RWPE2 (cell line): ENCODE data around the gene HPN.

Source experiments
- ATAC-seq: fragments of 200-7000 bp; cut with Tn5 transposase; 3 replicates; pipeline ENCODE4 v1.9.1; 2021; ENCODE audit warnings: low read depth
- DNase-seq: peaks from one replicate; pipeline ENCODE4 v3.0.0-alpha.2; 2020; ENCODE audit warnings: low spot score
- H3K27ac ChIP-seq: fragments of 450-650 bp; 2 replicates; pipeline ENCODE4 v1.5.1; 2017; ENCODE audit warnings: mild to moderate bottlenecking; ENCODE audit not compliant: poor library complexity, severe bottlenecking
- H3K27me3 ChIP-seq: fragments of 250-450 bp; sonication (Bioruptor Pico); 2 replicates; pipeline ENCODE4 v1.5.1; 2021; ENCODE audit warnings: mild to moderate bottlenecking, moderate library complexity; ENCODE audit not compliant: insufficient read depth, poor library complexity, severe bottlenecking
- H3K36me3 ChIP-seq: fragments of 250-450 bp; sonication (Bioruptor Pico); 2 replicates; pipeline ENCODE4 v1.5.1; 2020; ENCODE audit warnings: low read depth, mild to moderate bottlenecking, moderate library complexity
- H3K4me1 ChIP-seq: fragments of 250-450 bp; sonication (Bioruptor Pico); 2 replicates; pipeline ENCODE4 v1.5.1; 2021; ENCODE audit warnings: mild to moderate bottlenecking, moderate library complexity; ENCODE audit not compliant: insufficient read depth, poor library complexity, severe bottlenecking
- H3K4me3 ChIP-seq: fragments of 250-450 bp; sonication (Bioruptor Pico); 2 replicates; pipeline ENCODE4 v1.5.1; 2021; ENCODE audit warnings: mild to moderate bottlenecking, moderate library complexity; ENCODE audit not compliant: severe bottlenecking
- H3K9me3 ChIP-seq: fragments of 250-450 bp; sonication (Bioruptor Pico); 2 replicates; pipeline ENCODE4 v1.5.1; 2021; ENCODE audit warnings: mild to moderate bottlenecking, moderate library complexity; ENCODE audit not compliant: severe bottlenecking
- TF ChIP-seq, protein P1 (sequence below): fragments of 450-650 bp; IDR thresholded peaks from one replicate; pipeline ENCODE4 v1.5.1; 2017; ENCODE audit warnings: mild to moderate bottlenecking, moderate library complexity; ENCODE audit not compliant: poor library complexity, severe bottlenecking

The HPN gene

DNA sequence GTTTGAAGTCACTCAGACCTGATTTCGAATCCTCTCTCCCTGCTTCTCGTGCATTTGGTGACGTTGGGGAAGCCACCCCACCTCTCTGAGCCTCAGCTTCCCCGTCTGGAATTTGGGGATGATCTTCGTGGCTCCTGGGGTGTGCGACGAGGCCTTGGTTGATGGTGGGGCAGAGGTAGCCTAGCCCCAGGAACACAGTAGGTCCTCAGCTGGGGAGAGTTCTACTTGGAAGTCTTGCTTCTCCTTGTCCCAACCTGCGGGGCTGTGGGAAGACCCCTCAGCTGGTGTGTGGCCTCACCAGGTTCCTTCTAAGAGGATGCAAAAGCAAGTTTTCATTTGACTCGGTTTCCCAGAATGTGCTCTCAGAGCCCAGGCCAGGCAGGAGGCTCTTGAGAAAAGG lies 13.1 kb downstream of the HPN start:
- H3K36me3 ChIP-seq: no peaks in the 10 kb centered on the region
- H3K4me1 ChIP-seq: no peaks in the 10 kb centered on the region
- H3K9me3 ChIP-seq: no peaks in the 10 kb centered on the region
- ATAC-seq: no peak
- no peaks in the 10 kb centered on the region for H3K27me3 ChIP-seq
- no peak overlapping the region for H3K27ac ChIP-seq
- H3K4me3 ChIP-seq: no peak overlapping the region
- TF ChIP-seq, protein P1, sequence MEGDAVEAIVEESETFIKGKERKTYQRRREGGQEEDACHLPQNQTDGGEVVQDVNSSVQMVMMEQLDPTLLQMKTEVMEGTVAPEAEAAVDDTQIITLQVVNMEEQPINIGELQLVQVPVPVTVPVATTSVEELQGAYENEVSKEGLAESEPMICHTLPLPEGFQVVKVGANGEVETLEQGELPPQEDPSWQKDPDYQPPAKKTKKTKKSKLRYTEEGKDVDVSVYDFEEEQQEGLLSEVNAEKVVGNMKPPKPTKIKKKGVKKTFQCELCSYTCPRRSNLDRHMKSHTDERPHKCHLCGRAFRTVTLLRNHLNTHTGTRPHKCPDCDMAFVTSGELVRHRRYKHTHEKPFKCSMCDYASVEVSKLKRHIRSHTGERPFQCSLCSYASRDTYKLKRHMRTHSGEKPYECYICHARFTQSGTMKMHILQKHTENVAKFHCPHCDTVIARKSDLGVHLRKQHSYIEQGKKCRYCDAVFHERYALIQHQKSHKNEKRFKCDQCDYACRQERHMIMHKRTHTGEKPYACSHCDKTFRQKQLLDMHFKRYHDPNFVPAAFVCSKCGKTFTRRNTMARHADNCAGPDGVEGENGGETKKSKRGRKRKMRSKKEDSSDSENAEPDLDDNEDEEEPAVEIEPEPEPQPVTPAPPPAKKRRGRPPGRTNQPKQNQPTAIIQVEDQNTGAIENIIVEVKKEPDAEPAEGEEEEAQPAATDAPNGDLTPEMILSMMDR: no peak
- DNase-seq: no peak

DNA sequence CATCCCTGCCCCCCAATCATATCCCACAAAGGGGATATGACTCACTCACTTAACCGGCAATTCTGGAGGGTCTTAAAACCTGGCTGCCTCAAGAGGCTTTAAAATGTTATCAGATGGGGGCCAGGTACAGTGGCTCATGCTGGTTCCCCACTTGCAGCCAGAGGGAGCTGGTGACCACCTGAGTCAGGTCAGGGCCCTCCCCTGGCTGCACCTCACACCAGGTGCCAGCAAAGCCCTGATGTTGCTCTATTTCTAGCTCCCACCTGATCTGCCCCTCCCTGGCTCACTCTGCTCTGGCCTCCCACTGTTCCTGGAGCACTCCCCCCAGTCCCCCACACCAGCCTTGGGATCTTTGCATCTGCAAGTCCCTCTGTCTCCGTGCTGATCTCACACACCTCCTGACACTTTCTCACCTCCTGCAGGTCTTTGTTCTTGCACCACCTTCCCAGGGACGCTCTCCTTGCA lies 14.2 kb downstream of the HPN start:
- DNase-seq (no peak), ATAC-seq (peak; percentile 93)
- H3K27me3 ChIP-seq: no peaks in the 10 kb centered on the region
- H3K27ac ChIP-seq: no peak overlapping the region
- TF ChIP-seq, protein P1: peak; percentile 62
- H3K36me3 ChIP-seq: no peaks in the 10 kb centered on the region
- H3K4me3 ChIP-seq: no peak overlapping the region
- no peaks in the 10 kb centered on the region for H3K4me1 ChIP-seq
- no peaks in the 10 kb centered on the region for H3K9me3 ChIP-seq

DNA sequence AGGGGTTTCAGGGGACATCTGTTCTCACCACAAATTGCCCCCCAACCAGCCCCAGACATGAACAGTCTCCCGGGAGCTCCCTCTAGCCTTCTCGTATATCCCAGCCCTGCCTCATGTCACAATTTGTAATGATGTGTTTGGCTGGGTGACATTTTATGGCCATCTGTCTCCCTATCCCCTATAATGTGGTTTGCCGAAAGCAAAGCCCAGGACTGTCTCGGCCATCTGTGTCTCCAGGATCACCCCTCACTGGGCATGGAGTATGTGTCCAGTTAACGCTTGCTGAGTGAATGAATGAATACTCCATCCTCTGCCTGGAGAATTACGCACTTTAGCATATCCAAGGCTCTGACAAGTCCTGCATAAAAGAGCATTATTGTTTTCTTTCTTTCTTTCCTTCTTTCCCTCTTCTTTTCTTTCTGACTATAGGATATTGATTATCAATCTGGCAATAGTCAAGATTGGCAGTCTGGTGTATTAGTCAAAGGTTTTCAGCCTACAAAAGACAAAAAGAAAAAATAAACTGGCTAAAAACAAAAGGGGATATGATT lies 15.1 kb downstream of the HPN start:
- H3K27me3 ChIP-seq: no peaks in the 10 kb centered on the region
- H3K36me3 ChIP-seq: no peaks in the 10 kb centered on the region
- no peak overlapping the region for H3K4me3 ChIP-seq
- DNase-seq: no peak
- H3K9me3 ChIP-seq: no peaks in the 10 kb centered on the region
- ATAC-seq: no peak
- TF ChIP-seq, protein P1: no peak
- no peaks in the 10 kb centered on the region for H3K4me1 ChIP-seq
- no peak overlapping the region for H3K27ac ChIP-seq

DNA sequence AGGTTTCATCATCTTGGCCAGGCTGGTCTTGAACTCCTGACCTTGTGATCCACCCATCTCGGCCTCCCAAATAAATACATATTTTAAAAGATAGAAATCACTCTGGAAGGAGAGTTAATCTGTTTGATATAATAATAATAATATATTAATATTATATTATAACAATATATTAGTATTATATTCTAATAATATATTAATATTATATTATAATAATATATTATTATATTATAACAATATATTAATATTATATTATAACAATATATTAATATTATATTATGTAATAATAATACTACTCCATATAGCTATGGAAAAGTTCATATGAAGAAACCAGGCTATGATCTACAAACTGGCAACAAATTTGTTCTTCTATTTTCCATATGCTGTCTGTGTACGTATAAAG lies 16.8 kb downstream of the HPN start:
- no peaks in the 10 kb centered on the region for H3K9me3 ChIP-seq
- TF ChIP-seq, protein P1: no peak
- H3K4me3 ChIP-seq: no peak overlapping the region
- H3K4me1 ChIP-seq: no peaks in the 10 kb centered on the region
- no peaks in the 10 kb centered on the region for H3K36me3 ChIP-seq
- no peak overlapping the region for H3K27ac ChIP-seq
- ATAC-seq (no peak), DNase-seq (no peak)
- no peaks in the 10 kb centered on the region for H3K27me3 ChIP-seq

DNA sequence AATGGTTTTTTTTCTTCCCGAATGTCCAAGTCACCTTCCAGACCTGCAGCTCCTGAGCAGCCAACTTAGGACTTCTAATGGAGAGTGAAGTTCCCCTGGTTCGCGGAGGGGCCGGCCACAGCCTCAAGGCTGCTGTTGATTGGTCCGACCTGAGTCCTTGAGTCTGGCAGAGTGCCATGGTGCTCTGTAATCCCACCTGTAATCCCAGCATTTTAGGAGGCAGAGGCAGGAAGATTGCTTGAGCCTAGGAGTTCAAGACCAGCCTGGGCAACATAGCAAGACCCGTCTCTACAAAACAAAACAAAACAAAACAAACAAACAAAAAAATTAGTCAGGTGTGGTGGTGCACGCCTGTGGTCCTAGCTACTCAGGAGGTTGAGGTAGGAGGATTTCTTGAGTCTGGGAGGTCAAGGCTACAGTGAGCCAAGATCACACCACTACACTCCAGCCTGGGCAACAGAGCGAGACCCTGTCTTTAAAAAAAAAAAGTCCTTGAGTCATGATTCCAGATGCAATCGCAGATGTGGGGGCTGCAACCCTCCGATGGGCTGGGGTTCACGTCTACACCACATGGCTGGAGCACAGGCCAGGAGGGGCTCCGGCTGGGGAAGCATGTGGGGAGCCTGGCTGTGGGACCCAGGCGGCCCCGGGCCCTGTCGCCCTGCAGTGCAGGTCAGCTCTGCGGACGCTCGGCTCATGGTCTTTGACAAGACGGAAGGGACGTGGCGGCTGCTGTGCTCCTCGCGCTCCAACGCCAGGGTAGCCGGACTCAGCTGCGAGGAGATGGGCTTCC lies 17.7 kb downstream of the HPN start:
- H3K9me3 ChIP-seq: no peaks in the 10 kb centered on the region
- no peaks in the 10 kb centered on the region for H3K36me3 ChIP-seq
- ATAC-seq (no peak), DNase-seq (peak; percentile 58)
- H3K4me1 ChIP-seq: no peaks in the 10 kb centered on the region
- H3K27me3 ChIP-seq: no peaks in the 10 kb centered on the region
- TF ChIP-seq, protein P1: no peak
- H3K27ac ChIP-seq: no peak overlapping the region
- no peak overlapping the region for H3K4me3 ChIP-seq
